Bone marrow (tissue), 2 donors: ENCODE results near the gene CA9.
A peak's percentile ranks its signal among the peaks of the same experiment; 100 is the strongest.

Source experiments
- DNase-seq, 2 donors: peaks; one replicate each; lab custom pipeline; 2025; lab: John Stamatoyannopoulos, UW

CA9 gene

DNA sequence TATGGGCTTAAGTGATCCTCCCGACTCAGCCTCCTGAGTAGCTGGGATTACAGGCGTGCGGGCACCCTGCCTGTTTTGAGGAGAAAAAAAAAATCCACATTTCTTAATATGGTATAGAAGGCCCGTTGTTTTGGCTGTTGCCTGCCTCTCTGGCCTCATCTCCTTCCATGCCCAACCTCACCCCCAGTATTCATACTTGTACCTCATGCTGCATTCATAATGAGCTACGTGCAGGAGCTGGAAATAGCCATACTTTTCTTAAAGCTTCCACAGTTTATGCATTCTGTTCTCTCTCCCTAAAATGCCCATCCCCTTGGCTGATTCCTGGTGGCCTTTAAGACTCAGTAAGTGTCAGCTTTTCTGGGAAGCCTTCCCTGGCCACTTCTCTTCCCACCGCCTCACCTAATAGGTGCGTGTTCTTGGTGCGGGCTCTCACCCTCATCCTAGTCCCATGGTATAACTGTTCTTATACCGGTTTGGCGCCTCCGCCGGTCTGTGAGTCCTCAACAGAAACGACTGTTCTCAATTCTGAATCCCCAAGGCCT, 18.1 kb downstream of the CA9 start:
- DNase-seq: no peak

DNA sequence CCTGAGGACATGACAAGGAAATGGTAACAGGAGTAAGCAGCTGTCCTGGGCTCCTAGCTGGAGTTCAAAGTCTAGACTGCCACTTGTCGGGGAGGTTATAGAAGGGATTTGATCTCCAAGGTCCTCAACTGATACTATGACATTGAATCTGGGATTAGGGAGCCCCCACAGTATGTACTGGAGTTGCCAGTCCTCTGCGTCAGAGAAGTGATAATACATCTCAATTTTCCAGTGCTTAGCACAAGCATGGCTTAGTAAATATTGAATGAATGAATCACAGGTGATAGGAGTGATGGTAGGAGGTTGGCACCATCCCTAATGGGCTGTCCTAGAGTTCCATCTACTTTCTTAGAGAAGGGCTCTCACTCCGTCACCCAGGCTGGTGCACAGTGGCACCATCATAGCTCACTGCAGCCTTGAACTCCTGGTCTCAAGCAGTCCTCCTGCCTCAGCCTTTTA, 22.2 kb downstream of the CA9 start:
- no peak for DNase-seq

DNA sequence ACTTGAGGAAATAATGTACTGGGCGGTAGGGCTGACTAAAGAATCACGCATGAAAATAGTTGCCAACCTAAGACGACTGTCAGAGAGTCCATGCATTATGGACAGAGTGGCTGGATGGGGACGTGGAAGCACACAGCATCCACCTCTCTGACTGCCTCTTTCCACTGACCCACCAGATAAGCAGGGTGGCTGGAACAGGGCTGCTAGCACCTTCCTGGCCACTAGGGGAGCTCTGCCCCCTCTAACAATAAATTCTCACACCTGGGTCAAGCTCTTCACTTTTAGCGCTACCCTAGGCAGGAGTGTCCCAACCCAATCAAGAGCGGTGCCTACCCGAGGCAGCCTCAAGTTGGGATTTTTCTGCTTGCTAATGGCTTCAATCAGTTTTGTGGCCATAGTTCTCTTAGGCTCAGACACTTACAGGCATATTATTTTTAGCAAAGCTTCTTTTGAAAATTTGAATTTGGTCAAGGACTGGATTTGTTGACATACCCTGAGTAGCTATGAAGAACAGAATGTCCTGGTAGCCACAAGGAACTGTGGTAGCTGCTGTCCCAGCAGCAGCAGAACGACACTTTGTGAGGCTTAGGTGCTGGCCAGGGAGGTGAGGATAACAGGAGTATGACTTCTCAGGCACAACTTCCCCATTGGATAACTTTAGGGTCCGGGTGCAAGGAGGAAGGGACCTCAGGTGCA, 22.9 kb downstream of the CA9 start:
- DNase-seq: peak in 1 of 2 donors; percentile 6

GRCh38 chr9:35697486-35697885, 23.8 kb downstream of the CA9 start:
- DNase-seq: no peak

DNA sequence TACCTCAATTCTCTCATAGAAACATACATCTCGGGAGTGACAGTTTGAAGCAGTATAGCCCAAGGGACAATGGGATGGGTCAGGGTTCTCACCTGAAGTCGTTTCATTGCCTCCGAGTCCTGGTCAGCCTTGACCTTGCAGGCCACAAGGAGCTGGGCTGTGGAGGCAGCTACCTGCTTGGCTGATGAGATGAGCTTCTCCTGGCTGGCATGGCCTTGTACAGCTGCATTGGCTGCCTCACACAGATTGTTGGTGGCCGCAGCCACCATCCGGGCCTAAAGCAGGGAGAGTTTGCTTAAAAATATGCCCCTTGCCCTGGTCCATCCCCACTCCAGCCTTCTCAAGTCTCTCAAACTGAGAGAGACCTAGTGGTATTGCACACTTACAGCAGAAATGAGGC, 24.5 kb downstream of the CA9 start:
- no peak for DNase-seq

GRCh38 chr9:35700031-35700430, 26.3 kb downstream of the CA9 start:
- no peak for DNase-seq

DNA sequence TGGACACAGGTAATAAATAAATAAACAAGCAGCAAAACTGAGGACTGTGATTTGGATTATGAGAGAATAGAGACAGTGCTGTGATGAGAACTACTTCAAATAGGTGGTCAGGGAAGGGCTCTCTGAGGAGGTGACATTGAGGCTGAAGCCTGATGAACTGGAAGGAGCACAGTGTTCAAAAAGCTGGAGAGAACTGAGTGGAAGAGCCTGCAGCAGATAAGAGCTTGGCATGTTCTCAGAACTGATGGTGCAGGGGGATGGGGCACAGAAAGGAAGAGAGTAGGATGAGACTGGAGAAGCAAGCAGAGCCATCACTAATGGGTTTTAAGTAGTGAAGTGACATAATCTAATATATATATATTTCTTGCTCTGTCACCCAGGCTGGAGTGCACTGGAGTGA, 27.2 kb downstream of the CA9 start:
- DNase-seq: no peak

DNA sequence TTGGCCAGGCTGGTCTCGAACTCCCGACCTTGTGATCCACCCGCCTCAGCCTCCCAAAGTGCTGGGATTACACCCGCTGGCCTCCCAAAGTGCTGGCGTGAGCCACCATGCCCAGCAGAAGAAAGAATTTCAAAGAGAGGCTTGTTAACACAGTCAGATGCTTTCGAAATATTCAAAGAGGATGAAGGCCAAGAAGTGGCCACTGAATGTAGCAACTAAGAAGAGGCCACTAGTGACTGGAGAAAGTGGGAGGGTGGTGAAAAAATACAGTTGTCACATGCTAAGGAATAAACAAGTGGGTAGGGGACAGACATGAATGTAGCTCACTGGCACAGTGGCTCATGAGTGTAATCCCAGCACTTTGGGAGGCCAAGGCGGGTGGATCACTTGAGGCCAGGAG, 29.0 kb downstream of the CA9 start:
- no peak for DNase-seq

DNA sequence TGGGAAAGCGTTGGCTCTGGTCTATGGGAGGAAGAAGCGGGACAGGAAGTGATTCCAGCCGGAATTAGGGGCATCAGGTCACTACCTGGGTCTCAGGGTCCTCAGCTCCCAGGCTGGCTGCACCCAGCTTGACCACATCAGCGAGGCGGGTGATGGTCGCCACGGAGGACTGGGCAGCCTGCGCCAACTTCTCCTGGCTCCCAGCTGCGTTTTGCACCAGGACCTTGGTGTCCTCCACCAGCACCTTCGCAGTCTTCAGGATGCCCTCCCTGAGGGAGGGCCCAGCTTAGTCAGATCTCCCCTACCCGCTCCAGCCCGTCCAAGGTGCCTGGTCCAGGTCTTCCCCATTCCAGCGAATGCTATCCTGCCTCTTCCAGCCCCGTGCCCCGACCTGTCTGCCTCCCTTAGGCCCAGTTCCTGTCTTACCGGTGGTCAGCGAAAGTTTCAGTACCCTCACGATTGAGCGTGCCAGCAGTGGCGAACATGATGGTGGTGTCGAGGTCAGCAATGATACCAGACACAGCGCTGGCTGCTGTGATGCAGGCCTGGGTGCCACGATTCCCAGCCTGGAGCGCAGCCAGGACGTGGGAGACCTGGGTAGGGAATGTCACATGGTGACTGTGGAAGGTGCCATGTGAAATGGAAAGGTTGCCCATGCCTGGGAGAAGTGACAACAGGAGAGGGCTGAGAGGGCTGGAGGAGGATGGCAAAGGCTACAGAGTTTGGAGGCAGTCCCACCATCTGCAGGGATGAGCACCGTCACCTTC, 30.4 kb downstream of the CA9 start:
- no peak for DNase-seq

DNA sequence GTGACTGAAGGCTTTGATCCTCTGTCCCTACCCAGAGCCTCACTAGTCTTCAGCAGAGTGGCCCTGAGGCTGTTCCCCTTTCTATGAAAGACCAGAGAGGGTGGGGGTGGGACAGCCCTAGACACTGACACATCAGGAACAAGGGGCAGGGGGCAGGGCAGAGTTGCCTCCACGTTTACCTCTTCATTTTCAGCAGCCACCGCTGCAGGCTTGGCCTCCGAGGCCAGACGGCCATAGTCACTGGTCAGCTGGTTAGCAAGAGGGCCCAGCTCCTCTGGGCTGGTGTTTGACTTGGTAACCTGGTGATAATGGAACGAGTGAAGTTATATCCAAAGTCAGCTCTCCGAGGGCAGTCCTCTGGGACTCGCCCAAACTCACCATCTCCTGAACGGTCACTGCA, 31.6 kb downstream of the CA9 start:
- DNase-seq: no peak

DNA sequence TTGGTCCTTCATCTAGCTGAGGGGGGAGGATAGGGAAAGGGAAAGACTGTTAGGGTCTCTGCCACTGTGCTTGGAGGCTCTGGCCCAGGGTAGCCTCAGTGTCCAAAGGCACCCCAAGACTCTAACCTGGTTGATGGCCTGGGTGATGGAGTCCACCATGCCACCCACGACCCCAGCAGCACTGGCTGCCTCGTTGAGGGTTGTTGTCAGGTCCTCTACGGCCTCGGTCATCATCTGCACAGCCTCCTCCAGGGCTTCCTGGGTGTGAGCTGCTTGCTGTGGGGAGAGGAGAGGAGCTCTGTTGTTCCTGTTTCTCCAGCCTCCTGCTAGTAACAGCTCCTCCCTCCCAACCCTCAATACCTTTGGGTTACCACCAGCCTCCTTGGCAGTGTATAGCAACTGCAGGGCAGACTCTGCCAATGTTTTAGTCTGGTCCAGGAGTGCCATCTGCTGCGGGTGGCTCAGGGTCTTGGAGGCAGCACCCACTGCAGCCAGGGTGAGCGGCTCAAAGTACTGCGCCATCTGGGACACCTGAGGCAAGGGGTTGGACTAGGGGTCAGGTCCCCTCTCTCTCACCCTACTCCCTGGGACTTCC, 32.2 kb downstream of the CA9 start:
- no peak for DNase-seq

GRCh38 chr9:35706951-35707350, 33.2 kb downstream of the CA9 start:
- no peak for DNase-seq

- no peak for DNase-seq
These were observed 34.4 kb downstream of the CA9 start for GRCh38 chr9:35708146-35708545.

GRCh38 chr9:35710818-35711500, 37.2 kb downstream of the CA9 start:
- no peak for DNase-seq

- no peak for DNase-seq
These were observed 38.0 kb downstream of the CA9 start for GRCh38 chr9:35711501-35712428.

DNA sequence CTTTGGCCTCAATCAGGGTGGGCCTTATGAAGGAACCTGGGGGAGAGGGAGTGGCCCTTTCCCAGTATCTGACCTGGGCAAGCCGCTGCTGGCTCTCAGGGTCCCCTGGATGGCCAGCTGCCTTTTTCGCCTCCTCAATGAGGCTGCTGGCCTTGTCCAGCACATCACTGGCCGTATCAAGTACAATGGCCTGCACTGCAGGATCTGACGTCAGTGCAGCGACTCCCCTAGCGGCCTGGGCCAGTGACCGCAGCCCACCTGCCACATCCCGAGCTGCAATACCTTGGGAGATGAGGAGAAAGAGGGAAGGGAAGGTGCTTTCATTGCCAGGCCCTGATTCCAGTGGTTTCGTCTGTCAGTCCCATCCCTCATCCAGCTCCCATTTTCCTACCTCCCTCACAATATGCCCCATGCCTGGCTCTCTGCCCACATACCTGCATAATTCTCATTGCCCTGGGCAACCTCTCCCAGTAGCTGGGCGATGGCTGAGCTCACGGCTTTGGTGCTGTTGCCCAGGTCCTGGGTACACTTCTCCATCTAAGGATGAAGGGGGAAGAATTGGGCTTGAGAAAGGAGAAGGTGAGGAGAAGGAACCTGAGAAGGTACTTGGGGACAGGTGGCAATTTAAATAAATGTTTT, 39.2 kb downstream of the CA9 start:
- no peak for DNase-seq

GRCh38 chr9:35713578-35713977, 39.9 kb downstream of the CA9 start:
- DNase-seq: no peak

DNA sequence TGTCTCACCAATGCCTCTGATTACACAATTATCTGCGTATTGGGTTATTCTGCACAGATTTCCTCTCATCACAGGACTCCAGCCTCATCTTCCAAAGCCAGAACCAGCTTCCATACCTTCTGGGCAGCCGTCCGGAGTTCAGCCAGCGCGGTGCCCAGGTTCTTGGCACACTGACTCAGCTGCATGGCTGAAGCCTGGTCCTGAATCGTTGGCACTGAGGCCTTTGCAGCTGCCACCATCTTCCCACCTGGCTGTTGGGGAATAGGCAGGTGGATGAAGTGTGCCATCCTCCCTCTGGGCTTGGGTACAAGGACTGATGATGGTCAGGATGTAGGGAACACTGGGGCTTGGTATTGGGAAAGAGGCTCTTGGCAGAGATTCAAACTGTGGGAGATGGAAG, 40.4 kb downstream of the CA9 start:
- no peak for DNase-seq

- no peak for DNase-seq
These were observed 41.0 kb downstream of the CA9 start for GRCh38 chr9:35714579-35715252.

- no peak for DNase-seq
These were observed 42.5 kb downstream of the CA9 start for GRCh38 chr9:35716230-35716629.
